Central memory CD8-positive, alpha-beta T cell (primary cell): ENCODE data around the gene PYCR2.

Experiments used
- ATAC-seq: fragments of 150-1000 bp; cut with Tn5 transposase; replicated peaks from 2 replicates; pipeline ENCODE4 v1.10.0; 2022; ENCODE audit warnings: mild to moderate bottlenecking, moderate FRiP score, moderate number of reproducible peaks; ENCODE audit not compliant: poor library complexity, severe bottlenecking; ENCODE audit errors: extremely low read depth
- DNase-seq, 2 donors: peaks; one replicate each; pipeline ENCODE4 v3.0.0; 2021; ENCODE audit warnings: low spot score in 2 of 2
- H3K27ac Mint-ChIP-seq: one replicate; pipeline ENCODE4 v1.8.0; 2022; ENCODE audit warnings: low read depth, mild to moderate bottlenecking, moderate library complexity, mixed read lengths
- H3K27me3 Mint-ChIP-seq: one replicate; pipeline ENCODE4 v1.8.0; 2022; ENCODE audit warnings: mixed read lengths
- H3K36me3 Mint-ChIP-seq: one replicate; pipeline ENCODE4 v1.8.0; 2022; ENCODE audit warnings: mild to moderate bottlenecking, moderate library complexity, mixed read lengths; ENCODE audit not compliant: insufficient read depth
- H3K4me1 Mint-ChIP-seq: one replicate; pipeline ENCODE4 v1.8.0; 2022; ENCODE audit warnings: mixed read lengths
- H3K4me3 Mint-ChIP-seq: one replicate; pipeline ENCODE4 v1.8.0; 2022; ENCODE audit warnings: mild to moderate bottlenecking, moderate library complexity, mixed read lengths
- H3K9me3 Mint-ChIP-seq: one replicate; pipeline ENCODE4 v1.8.0; 2022; ENCODE audit warnings: mixed read lengths

Gene PYCR2

DNA sequence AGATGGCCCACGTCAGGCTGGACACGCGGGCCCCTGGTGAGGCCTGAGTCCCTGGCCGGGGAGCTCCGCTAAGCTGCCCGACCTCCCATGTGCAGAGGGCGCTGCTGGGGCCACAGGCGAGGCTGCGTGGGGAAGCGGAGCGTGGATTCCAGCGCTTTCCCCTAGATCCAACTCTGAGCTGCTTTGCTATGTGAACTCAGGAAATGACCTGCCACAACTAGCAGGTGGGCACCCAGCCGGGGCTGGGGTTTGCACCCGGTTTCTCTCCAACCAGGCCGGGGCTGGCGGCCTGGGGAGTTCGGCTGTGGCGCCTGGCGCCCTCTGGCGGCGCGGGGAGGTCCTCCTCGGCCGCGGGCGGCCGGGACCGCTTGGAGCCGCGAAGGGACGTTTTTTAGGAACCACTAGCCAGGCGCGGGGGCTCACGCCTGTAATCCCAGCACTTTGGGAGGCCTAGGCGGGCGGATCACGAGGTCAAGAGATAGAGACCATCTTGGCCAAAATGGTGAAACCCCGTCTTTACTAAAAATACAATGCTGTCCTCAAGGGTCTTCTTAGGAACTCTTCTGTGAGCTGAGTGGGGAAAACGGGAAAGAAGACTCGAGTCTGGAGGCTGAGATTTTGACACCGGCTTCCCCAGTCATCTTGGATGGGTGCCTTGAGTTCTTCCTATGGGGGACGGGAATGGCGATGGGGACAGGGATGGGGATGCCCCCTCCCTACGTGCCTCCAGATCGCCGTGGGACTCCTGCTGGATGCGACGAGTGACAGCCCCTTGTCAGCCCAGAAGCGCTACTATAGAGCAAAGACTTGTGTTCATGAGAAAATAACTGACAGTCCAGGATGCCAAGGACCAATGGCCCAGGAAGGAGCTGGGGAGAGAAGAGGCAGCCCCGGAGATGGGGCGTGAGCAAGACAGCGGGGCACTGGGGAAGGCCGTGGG, 12.6 kb downstream of the PYCR2 start:
- no peaks in the 10 kb centered on the region for H3K9me3 Mint-ChIP-seq
- ATAC-seq = peak; percentile 85
- H3K27me3 Mint-ChIP-seq = no peaks in the 10 kb centered on the region
- peaks cover 4% of the 10 kb centered on the region for H3K36me3 Mint-ChIP-seq
- DNase-seq = peak; percentile 57 to 73
- no peak overlapping the region for H3K4me3 Mint-ChIP-seq
- H3K4me1 Mint-ChIP-seq = peaks cover 27% of the 10 kb centered on the region
- H3K27ac Mint-ChIP-seq = no peak overlapping the region

DNA sequence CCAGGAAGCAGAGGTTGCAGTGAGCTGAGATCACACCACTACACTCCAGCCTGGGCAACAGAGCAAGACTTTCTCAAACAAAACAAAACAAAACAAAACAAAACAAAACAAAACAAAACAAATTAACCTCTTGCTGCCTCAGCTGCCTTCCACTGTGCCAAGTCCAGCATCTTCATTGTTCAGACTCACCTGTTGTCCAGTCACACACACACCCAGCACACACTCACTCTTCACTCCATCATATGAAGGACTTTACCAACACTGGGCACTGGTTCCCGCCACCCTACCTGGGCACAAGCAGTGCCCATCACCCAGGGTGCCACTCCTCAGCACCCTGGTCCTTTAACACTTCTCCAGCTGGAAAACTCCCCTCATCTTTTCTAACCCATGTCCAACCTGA, 14.6 kb downstream of the PYCR2 start:
- Mint-ChIP-seq H3K27ac (no peak overlapping the region), H3K27me3 (no peaks in the 10 kb centered on the region), H3K36me3 (peaks cover 2% of the 10 kb centered on the region), H3K4me1 (peaks cover 16% of the 10 kb centered on the region), H3K9me3 (no peaks in the 10 kb centered on the region), H3K4me3 (no peak overlapping the region)
- DNase-seq (no peak), ATAC-seq (no peak)

DNA sequence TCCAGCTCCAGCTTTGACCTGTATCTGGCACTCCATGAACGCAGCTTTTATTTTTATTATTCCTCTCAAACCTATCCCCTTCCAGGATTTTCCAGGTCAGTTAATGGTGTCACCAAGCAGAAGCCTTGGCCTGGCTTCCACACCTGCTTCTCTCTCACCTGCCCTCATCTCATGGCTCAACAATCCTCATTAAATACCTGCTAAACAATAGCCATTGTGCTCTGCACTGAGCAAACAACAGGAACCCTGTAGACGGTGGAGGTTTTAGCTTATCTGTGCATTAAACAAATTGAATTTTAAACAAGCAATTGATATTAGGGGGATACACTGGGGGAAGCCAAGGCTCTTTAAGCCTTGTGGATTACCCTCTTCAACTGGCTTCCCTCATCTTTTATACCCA, 15.3 kb downstream of the PYCR2 start:
- DNase-seq (no peak), ATAC-seq (no peak)
- H3K36me3 Mint-ChIP-seq = peaks cover 2% of the 10 kb centered on the region
- no peaks in the 10 kb centered on the region for H3K27me3 Mint-ChIP-seq
- no peak overlapping the region for H3K27ac Mint-ChIP-seq
- peaks cover 16% of the 10 kb centered on the region for H3K4me1 Mint-ChIP-seq
- no peaks in the 10 kb centered on the region for H3K9me3 Mint-ChIP-seq
- H3K4me3 Mint-ChIP-seq = no peak overlapping the region

DNA sequence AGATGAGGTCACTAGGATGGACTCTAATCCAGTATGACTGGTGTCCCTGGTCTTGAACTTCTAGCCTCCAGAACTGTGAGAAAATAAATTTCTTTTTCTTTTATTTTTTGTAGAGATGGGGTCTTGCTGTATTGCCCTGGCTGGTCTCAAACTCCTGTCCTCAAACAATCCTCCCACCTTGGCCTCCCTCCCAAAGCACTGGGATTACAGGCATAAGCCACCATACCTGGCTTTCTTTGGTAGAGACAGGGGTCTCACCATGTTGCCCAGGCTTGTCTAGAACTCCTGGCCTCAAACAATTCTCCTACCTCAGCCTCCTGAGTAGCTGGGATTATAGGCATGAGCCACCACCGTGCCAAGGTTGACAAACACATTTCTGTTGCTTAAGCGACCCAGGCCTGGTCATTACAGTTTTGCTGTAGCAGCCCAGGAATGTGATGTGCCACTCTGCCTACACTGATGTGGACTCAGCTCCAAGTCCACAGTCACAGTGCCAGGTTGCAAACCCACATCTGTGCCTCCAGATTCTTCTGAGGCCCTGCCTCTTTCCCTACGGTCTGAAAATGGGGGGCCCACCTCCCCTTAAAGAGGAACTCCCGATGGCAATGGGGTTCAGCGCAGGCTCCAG, 15.9 kb downstream of the PYCR2 start:
- H3K27me3 Mint-ChIP-seq = no peaks in the 10 kb centered on the region
- H3K27ac Mint-ChIP-seq = peak overlapping the region; percentile 48
- no peak overlapping the region for H3K4me3 Mint-ChIP-seq
- peaks cover 16% of the 10 kb centered on the region for H3K4me1 Mint-ChIP-seq
- no peaks in the 10 kb centered on the region for H3K9me3 Mint-ChIP-seq
- peaks cover 2% of the 10 kb centered on the region for H3K36me3 Mint-ChIP-seq
- DNase-seq = no peak
- ATAC-seq = no peak

DNA sequence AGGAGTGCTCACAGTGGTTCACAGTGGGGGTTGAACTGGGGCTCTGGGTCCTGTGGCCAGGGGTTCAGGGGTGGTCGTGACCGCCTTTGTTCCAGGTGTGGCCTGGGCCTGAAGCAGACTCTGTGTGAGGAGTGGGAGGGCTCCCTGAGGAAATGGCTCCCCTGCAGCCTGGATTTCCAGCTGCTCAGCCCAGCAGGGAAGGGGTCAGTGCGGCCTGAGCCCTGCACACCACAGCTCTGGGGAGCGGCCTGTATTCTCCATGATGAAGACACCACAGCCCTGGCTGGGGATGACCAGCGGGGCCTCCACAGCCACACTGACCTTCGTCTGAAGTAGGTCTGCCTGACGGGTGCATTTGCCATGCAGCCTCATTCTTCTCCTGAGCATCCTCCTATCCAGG, 16.7 kb downstream of the PYCR2 start:
- H3K27ac Mint-ChIP-seq = no peak overlapping the region
- ATAC-seq = no peak
- H3K9me3 Mint-ChIP-seq = no peaks in the 10 kb centered on the region
- peaks cover 2% of the 10 kb centered on the region for H3K36me3 Mint-ChIP-seq
- H3K4me1 Mint-ChIP-seq = peaks cover 16% of the 10 kb centered on the region
- no peak for DNase-seq
- H3K4me3 Mint-ChIP-seq = no peak overlapping the region
- H3K27me3 Mint-ChIP-seq = no peaks in the 10 kb centered on the region

DNA sequence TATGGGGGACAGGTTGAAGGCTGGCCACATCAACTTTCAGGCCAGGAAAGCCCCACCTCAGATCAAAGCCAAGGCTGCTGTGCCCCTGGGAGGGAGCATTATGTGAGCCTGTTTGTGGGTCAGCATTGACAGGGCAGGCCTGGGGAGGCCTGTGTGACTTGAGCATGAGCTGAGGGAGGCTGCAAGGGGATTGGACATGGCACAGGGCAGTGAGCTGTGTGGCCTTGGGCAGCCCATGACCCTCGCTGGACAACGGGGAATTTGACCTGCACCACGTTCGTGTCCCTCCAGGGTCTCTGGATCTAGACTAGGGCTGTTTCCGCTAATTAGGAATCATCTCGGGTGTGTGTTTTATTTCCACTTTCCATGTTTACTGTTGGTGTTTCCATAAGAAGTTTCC, 17.6 kb downstream of the PYCR2 start:
- Mint-ChIP-seq H3K27me3 (no peaks in the 10 kb centered on the region), H3K27ac (no peak overlapping the region), H3K9me3 (no peaks in the 10 kb centered on the region), H3K4me1 (peaks cover 12% of the 10 kb centered on the region), H3K4me3 (no peak overlapping the region), H3K36me3 (peaks cover 2% of the 10 kb centered on the region)
- ATAC-seq = no peak
- no peak for DNase-seq

DNA sequence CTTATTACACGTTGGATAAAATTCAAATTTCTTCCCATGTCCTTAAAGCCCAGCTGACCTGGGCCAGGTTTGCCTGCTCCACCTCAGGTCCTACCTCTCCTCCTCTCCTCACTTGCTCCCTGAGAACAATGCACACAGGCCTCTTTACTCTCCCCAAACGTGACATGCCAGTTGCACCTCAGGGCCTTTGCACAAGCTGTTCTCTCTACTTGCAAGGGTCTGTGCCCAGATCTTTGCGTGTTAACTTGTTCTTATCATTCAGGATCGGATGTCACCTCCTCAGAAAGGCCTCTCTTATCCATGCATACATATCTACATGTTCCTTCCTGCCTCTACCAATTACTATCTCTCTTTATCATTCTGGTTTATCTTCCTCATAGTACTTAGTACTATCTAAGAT, 20.4 kb downstream of the PYCR2 start:
- Mint-ChIP-seq H3K27ac (no peak overlapping the region), H3K36me3 (peaks cover 2% of the 10 kb centered on the region), H3K4me3 (no peak overlapping the region), H3K4me1 (peaks cover 13% of the 10 kb centered on the region), H3K9me3 (no peaks in the 10 kb centered on the region), H3K27me3 (no peaks in the 10 kb centered on the region)
- DNase-seq (no peak), ATAC-seq (no peak)

DNA sequence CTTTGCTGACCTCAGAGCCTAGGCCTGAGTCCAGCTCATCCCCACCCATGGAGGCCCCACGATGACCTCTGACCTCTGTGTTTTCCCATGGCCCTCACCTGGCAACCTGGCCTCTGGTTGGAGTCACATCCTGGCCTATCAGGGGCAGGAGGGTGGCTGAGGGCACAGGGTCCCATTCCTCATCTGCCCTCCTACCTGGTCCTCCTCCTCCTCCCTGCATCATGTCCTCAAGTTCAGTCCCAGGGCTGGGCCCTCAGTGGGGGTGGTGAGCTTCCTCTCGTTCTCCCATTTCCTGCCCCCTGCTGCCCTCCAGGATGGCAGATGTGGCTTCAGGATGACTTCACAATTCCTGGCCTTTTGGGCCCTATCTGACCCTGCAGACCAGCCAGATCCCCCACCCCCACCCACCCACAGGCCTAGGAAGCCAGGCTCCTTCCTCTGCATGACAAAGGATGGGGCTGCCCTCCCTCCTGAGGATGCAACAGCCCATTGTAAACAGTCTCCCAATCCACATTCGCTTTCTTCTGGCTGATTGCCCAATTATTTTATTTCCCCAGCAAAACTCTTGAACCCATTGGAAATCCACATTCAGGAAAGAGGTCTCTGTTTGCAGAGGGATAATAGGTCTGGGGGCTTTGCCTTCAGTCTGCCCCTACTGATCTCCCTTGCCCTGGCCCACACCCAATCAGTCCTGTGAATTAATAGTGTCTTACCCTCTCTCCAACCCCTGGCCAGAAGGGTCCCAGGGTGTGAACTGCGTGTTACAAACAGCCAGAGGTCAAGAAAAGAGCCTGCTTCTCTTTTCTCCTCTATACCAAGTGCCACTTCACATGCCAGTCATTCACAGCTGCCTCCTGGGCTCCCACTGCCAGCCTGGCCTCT, 24.8 kb downstream of the PYCR2 start:
- H3K27ac Mint-ChIP-seq = peak overlapping the region; percentile 85
- H3K4me3 Mint-ChIP-seq = peak overlapping the region; percentile 15
- H3K27me3 Mint-ChIP-seq = no peaks in the 10 kb centered on the region
- peaks cover 7% of the 10 kb centered on the region for H3K36me3 Mint-ChIP-seq
- peaks cover 37% of the 10 kb centered on the region for H3K4me1 Mint-ChIP-seq
- DNase-seq (no peak), ATAC-seq (no peak)
- no peaks in the 10 kb centered on the region for H3K9me3 Mint-ChIP-seq

DNA sequence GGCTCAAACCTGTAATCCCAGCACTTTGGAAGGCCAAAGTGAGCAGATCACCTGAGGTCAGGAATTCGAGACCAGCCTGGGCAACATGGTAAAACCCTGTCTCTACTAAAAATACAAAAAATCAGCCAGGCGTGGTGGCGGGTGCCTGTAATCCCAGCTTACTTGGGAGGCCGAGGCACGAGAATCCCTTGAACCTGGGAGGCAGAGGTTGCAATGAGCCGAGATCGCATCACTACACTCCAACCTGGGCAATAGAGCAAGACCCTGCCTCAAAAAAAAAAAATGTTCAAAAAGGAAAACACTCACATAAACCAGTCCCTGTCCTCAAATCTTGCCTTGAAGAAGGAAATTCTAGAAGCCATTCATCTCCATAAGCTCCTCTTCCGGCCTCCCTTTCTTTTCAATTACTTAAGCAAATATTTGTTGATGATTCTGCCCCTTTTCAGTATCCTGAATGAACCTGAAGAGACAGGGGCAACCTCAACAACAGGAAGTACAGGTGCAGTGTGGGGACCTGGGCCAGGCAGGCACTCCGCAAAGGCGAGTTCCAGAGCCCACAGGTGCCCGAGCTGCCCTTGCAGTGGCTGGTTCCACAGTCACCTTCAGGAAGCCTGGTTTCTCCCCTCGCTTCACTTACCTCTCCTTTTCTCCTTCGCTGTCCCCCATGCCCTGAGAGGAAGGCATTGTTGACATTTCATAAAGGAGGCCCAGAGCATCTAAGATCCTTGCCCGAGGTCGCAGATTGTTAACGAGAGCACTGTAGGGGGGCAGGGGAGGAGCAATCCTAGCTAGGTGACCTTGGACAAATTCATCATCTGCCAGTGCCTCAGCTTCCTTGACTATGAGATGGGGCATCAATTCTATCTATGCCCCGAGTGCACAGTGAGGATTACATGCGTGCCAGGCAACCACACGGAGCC, 26.2 kb downstream of the PYCR2 start:
- Mint-ChIP-seq H3K9me3 (no peaks in the 10 kb centered on the region), H3K4me1 (peaks cover 37% of the 10 kb centered on the region), H3K36me3 (peaks cover 7% of the 10 kb centered on the region), H3K4me3 (peak overlapping the region; percentile 71), H3K27me3 (no peaks in the 10 kb centered on the region), H3K27ac (peak overlapping the region; percentile 98)
- ATAC-seq = peak; percentile 52
- DNase-seq = no peak

DNA sequence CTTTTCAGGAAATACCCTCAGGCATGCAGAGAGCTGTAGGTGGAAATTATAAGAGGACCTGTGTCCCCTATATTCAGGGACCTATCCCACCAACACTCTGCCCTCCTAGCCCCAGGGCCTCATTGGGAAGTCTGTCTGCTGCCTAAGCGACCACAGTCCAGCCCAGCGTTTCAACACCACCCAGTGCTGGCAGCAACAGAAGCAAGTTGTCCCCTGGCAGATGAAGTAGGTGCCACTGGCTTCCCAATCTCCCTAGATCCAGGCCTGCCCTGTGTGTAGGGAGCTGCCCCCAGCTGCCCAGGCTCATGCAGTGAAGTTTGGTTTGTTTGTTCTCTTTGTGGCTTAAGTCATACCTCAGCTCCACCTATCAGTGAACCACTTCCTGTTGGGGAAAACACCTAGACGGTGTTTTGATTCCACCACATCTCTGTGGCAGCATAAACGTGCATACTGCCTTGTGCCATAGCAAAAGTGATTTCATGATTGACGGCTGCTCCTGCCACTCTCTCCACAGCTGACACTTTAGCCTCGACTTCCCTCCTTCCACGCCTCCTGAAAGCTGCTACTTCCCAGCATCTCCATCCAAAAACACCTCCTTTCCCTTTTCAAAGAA, 27.0 kb downstream of the PYCR2 start:
- Mint-ChIP-seq H3K9me3 (no peaks in the 10 kb centered on the region), H3K27ac (peak overlapping the region; percentile 98)
- DNase-seq = peak; percentile 40 to 76

DNA sequence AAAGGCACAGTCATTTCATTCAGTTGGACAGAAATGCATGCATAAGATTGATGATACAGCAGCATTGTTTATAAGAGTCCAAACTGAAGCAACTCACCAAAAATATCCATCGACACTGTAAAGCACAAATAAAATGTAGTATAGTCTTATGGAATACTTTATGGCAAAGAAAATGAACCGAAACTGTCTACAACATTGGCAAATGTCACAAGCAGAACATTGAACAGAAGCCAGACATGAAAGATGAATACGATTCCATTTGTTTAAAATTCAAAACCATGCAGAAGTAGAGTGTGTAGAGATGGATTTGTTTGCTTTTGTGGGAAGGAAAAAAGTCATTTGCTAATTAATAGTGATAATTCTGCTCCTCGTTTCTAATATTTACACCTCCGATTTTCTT, 27.6 kb downstream of the PYCR2 start:
- Mint-ChIP-seq H3K36me3 (peaks cover 7% of the 10 kb centered on the region), H3K27me3 (no peaks in the 10 kb centered on the region), H3K9me3 (no peaks in the 10 kb centered on the region), H3K4me1 (peaks cover 42% of the 10 kb centered on the region), H3K27ac (peak overlapping the region; percentile 98), H3K4me3 (peak overlapping the region; percentile 71)
- ATAC-seq (no peak), DNase-seq (no peak)

More for the DNA sequence above, 27.0 kb downstream of the PYCR2 start:
- H3K4me1 Mint-ChIP-seq = peaks cover 37% of the 10 kb centered on the region
- H3K4me3 Mint-ChIP-seq = peak overlapping the region; percentile 71
- H3K36me3 Mint-ChIP-seq = peaks cover 7% of the 10 kb centered on the region
- ATAC-seq = peak; percentile 99
- no peaks in the 10 kb centered on the region for H3K27me3 Mint-ChIP-seq
